Jurkat, Clone E6-1 (cell line): ENCODE measurements around the gene KRTAP10-4.
"Not testable (repeated sequence)": the region's sequence is repeated elsewhere in the genome, so short reads cannot be mapped to it uniquely, and the experiment has no call there.

Experiments
- DNase-seq: peaks from one replicate; pipeline ENCODE4 v3.0.0-alpha.2; 2011; ENCODE audit warnings: low read depth, low spot score
- H3K4me3 ChIP-seq: 2 replicates; pipeline ENCODE4 v1.5.1; 2011; ENCODE audit warnings: mild to moderate bottlenecking, low read length, control low read depth, moderate library complexity

Gene KRTAP10-4

GRCh38 chr21:44590897-44591800 lies 17.6 kb downstream of the KRTAP10-4 start:
- not testable (repeated sequence) for H3K4me3 ChIP-seq, DNase-seq

GRCh38 chr21:44591801-44592130 lies 18.2 kb downstream of the KRTAP10-4 start:
- DNase-seq, H3K4me3 ChIP-seq: not testable (repeated sequence)

GRCh38 chr21:44592446-44593311 lies 19.1 kb downstream of the KRTAP10-4 start, which contains the start of gene KRTAP10-6:
TSS of gene KRTAP10-6 (minus strand) at chr21:44592505. CDS start at chr21:44592484, 21 bp downstream.
- no peak for DNase-seq
- no peak within 1 kb of the TSS for H3K4me3 ChIP-seq

- DNase-seq: no peak
Observed at GRCh38 chr21:44593598-44594405, 20.3 kb downstream of the KRTAP10-4 start.

GRCh38 chr21:44594406-44594916 lies 20.9 kb downstream of the KRTAP10-4 start:
- no peak for DNase-seq
- no peak overlapping the region for H3K4me3 ChIP-seq

More at GRCh38 chr21:44593598-44594405, 20.3 kb downstream of the KRTAP10-4 start:
- H3K4me3 ChIP-seq: no peak overlapping the region

GRCh38 chr21:44595524-44595923 lies 22.0 kb downstream of the KRTAP10-4 start:
- DNase-seq: no peak
- no peak overlapping the region for H3K4me3 ChIP-seq

- no peak for DNase-seq
- H3K4me3 ChIP-seq: no peak overlapping the region
Observed at GRCh38 chr21:44596068-44596725, 22.7 kb downstream of the KRTAP10-4 start.

- no peak for DNase-seq
- no peak overlapping the region for H3K4me3 ChIP-seq
Observed at GRCh38 chr21:44598061-44598460, 24.5 kb downstream of the KRTAP10-4 start.

GRCh38 chr21:44599264-44600029 lies 25.9 kb downstream of the KRTAP10-4 start:
- no peak overlapping the region for H3K4me3 ChIP-seq
- no peak for DNase-seq

- not testable (repeated sequence) for DNase-seq, H3K4me3 ChIP-seq
Observed at GRCh38 chr21:44600118-44600978, 26.8 kb downstream of the KRTAP10-4 start, which contains the start of gene KRTAP10-7. TSS of gene KRTAP10-7 (plus strand) at chr21:44600597. CDS start at chr21:44600622, 25 bp downstream.

GRCh38 chr21:44601091-44601490 lies 27.6 kb downstream of the KRTAP10-4 start:
- not testable (repeated sequence) for H3K4me3 ChIP-seq, DNase-seq

- DNase-seq: no peak
- no peak overlapping the region for H3K4me3 ChIP-seq
Observed at GRCh38 chr21:44601596-44602462, 28.3 kb downstream of the KRTAP10-4 start.

GRCh38 chr21:44602463-44602850 lies 28.9 kb downstream of the KRTAP10-4 start:
- no peak for DNase-seq
- no peak overlapping the region for H3K4me3 ChIP-seq

GRCh38 chr21:44603109-44603875 lies 29.8 kb downstream of the KRTAP10-4 start:
- no peak for DNase-seq
- H3K4me3 ChIP-seq: no peak overlapping the region

- no peak overlapping the region for H3K4me3 ChIP-seq
- DNase-seq: no peak
Observed at GRCh38 chr21:44603911-44604310, 30.4 kb downstream of the KRTAP10-4 start.
